HG03175 (cell line): Measurements from ENCODE around the gene NDUFV1.
A peak's percentile ranks its signal among the peaks of the same experiment; 100 is the strongest.
"Not testable (repeated sequence)": the region's sequence is repeated elsewhere in the genome, so short reads cannot be mapped to it uniquely, and the experiment has no call there.

Experiments
- ATAC-seq: cut with Tn5 transposase; IDR thresholded peaks from one replicate; pipeline ENCODE4 v1.9.1; 2021; ENCODE audit warnings: mild to moderate bottlenecking, moderate library complexity; ENCODE audit not compliant: unreplicated experiment

Gene NDUFV1

DNA sequence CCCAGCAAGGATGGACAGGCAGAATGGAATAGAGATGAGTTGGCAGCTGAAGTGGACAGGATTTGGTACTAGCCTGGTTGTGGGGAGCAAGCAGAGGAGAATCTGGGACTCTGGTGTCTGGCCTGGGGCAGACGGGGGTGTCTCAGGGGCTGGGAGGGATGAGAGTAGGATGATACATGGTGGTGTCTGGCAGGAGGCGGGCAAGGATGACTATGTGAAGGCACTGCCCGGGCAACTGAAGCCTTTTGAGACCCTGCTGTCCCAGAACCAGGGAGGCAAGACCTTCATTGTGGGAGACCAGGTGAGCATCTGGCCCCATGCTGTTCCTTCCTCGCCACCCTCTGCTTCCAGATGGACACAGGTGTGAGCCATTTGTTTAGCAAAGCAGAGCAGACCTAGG lies 20.8 kb upstream of the NDUFV1 start:
- ATAC-seq, result no peak

DNA sequence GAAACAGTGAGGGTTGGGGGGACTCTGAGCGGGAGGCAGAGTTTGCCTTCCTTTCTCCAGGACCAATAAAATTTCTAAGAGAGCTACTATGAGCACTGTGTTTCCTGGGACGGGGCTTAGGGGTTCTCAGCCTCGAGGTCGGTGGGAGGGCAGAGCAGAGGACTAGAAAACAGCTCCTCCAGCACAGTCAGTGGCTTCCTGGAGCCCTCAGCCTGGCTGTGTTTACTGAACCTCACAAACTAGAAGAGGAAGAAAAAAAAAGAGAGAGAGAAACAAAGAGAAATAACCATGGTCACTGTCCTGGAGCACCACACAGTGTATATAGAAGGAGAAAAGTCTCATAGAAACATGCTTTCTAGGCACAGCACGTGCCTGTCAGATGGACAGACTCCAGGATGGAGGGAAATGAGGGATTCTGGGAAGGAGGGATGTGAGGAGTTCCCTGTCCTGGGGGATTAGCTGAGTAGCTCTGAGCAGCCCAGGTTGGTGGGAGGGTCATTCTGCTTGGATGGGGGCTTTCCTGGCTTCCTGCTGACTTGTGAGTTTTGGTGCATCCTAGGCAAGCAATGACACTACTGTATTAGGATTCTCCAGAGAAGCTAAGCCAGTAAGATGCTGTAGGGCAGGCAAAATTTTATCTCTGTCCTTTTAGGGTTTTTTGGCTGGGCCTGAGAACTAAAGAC lies 20.0 kb upstream of the NDUFV1 start:
- no peak for ATAC-seq

DNA sequence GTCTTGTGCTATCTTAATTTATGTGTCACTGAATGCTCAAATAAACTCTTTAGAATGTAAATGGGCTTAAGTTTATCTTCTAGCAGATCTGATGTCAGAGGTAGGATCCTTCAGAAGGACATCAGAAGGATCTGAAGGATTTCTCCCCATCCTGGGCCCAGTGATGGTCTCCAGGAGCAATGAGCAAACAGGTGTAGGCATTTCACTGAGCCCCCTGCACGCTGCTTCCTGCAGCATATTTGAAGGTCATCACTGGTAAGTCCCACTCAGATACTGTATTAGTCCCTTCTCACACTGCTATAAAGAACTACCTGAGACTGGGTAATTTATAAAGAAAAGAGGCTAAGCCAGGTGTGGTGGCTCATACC lies 18.6 kb upstream of the NDUFV1 start:
- peak; percentile 30 for ATAC-seq

DNA sequence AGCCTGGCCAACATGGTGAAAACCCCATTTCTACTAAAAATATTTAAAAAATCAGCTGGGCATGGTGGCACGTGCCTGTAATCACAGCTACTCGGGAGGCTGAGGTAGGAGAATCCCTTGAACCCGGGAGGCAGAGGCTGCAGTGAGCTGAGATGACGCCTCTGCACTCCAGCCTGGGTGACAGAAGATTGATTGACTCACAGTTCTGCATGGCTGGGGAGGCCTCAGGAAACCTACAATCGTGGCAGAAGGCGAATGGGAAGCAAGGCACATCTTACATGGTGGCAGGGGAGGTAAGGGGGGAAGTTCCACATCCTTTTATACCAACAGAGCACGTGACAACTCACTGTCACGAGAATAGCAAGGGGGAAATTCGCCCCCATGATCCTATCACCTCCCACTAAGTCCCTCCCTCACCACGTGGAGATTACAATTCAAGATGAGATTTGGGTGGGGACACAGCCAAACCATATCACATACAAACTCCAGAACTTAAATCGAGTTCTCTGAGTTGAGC lies 17.8 kb upstream of the NDUFV1 start:
- ATAC-seq, result not testable (repeated sequence)

DNA sequence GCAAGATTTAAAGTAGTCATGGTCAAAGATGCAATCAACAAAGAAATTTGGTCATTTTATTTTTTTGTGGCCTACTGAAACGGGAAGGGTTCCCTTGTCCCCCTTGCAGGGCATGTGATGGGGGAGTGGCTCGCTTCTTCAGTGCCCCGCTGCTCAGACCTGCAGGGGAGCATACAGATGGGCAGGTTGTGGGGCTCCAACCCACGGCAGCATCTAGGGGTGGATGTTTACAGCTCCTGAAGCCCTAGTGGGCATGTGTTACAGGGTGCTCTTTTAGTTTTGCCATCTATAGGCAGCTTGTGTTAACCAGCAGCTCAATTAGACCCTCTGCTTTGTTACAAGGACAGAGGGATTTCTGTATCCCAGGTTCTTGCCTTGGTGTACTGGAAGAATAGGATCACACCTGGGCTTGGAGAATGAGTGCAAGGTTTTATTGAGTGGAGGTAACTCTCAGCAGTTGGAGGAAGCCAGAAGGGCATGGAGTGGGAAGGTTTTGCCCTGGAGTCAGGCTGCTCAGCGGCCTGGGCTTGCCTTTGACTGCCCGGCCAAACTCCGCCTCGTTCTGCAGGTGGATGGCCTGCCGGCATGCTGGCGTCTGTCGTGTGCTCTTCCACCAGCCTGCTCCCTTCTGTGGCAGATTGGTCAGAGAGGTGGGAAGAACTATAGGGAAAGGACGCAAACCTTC lies 13.7 kb upstream of the NDUFV1 start:
- ATAC-seq, result no peak

DNA sequence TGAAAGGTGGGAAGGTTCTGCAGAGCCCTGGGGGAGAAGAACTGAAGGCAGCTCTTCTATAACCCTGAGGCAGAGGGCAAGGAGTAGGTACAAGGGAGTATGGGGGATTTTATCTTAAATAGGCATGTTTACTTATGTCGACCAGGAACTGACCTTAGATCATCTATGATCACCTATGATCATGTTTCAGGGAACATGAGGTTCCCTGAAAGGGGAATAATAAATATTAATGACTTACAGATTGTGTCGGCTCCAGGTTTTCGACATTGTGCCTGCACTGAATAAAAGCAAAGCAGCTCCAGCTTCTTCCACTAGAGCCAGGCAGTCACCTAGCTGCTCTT lies 13.2 kb upstream of the NDUFV1 start:
- no peak for ATAC-seq

DNA sequence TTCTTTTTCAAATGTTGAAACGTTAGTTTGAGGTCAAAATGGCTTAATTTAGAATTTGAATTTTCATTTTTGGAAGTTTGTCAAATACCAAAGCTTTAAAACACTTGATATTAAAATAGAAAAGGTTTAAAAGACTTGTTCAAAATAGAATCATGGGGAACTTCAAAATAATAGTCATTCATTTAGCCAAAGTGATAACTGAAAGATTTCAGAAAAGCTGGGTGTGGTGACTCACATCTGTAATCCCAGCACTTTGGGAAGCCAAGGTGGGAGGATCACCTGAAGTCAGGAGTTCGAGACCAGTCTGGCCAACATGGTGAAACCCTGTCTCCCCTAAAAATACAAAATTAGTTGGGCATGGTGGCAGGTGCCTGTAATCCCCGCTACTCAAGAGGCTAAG lies 12.3 kb upstream of the NDUFV1 start:
- no peak for ATAC-seq

DNA sequence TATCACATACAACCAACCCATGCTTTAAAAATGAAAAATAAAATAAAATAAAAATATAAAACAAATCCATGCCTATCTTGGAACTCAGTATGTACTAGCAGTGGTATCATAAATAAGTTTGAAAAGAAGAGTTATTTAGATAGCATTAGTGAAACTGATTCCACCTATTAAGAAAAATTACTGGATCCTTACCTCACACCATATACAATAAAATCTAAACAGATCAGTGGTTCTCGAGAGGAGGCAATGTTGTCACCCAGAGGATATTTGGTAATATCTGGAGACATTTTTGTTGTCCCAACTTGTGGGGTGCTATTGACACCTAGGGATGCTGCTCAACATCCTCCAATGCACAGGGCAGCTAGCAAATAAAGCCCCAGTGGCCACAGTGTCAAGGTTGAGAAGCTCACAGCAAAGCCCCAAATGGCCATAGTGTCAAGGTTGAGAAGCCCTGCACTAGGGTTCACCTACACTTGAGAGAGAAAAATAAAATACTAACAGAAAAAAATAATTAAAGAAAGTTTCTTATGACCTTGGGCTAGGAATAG lies 9.9 kb upstream of the NDUFV1 start:
- ATAC-seq, result no peak

DNA sequence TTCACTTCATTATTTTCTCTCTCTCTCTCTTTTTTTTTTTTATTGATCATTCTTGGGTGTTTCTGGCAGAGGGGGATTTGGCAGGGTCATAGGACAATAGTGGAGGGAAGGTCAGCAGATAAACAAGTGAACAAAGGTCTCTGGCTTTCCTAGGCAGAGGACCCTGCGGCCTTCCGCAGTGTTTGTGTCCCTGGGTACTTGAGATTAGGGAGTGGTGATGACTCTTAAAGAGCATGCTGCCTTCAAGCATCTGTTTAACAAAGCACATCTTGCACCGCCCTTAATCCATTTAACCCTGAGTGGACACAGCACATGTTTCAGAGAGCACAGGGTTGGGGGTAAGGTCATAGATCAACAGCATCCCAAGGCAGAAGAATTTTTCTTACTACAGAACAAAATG lies 9.3 kb upstream of the NDUFV1 start:
- not testable (repeated sequence) for ATAC-seq

DNA sequence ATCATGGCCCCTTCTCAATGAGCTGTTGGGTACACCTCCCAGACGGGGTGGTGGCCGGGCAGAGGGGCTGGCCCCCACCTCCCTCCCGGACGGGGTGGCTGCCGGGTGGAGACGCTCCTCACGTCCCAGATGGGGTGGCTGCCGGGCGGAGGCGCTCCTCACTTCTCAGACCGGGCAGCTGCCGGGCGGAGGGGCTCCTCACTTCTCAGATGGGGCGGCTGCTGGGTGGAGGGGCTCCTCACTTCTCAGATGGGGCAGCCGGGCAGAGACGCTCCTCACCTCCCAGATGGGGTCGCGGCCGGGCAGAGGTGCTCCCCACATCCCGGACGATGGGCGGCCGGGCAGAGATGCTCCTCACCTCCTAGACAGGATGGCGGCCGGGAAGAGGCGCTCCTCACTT lies 8.8 kb upstream of the NDUFV1 start:
- not testable (repeated sequence) for ATAC-seq

DNA sequence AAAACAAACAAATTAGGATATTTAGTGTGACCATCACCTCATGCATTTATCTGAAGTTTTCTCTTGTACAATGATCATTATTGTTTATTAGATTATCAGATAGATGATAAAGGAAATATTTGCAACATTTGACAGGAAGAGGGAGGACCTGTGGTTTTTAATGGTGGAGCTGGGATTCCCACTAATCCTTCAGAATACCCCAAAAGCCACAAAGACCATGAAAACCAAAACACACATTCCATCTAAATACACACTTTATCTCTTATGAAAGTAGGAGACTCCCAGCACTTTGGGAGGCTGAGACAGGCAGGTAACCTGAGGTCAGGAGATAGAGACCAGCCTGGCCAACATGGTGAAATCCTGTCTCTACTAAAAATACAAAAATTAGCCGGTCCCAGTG lies 7.6 kb upstream of the NDUFV1 start:
- ATAC-seq, result no peak

DNA sequence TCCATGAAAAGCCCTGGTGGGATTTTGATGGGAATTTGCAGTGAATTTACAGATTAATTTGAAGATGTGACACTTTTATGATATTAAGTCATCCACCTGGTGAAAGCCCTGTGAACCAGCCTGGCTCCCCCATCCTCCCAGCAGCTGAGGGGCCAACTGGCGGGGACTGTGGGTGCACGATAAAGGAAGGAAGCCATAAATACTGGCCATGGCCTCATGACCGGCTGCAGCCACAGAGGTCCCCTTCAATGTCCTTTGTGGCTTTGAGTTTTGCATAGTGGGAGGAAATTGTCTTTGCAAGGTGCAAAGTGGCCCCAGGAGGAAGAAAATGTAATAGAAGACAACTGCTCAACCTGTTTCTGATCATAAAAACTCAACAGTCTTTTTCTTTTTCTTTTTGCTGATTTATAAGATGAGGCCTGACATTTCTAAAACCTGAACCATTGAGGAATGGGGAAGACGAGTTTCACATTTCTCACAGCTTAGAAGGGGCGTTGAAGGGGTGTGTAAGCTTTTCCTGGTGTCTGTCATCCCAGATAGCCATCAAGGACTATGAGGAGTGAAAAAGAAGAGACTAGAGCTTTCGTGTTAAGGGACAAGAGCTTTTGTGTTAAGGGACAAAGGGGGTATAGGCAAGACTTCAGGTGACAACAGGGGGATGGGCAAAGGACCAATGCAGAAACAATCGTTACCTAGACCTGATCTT lies 6.3 kb upstream of the NDUFV1 start:
- ATAC-seq, result peak; percentile 84

DNA sequence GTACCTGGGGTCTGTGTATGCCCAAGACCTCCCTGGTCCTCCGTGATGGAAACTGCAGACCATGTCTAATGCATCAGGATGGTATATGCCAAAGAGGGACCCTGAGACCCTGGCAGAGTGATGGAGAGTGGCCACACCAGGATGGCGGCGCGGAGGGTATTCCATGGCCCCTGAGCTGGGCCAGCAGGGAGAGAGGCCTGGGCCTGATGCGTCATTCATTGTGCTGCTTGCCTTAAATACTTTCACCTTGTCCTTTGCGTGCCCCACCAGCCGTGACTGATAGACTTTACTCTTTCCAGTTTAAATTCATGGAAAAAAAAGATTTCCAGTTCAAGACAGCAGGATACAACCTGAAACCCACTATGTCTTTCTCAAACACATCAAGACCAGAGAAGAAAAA lies 5.6 kb upstream of the NDUFV1 start:
- no peak for ATAC-seq

DNA sequence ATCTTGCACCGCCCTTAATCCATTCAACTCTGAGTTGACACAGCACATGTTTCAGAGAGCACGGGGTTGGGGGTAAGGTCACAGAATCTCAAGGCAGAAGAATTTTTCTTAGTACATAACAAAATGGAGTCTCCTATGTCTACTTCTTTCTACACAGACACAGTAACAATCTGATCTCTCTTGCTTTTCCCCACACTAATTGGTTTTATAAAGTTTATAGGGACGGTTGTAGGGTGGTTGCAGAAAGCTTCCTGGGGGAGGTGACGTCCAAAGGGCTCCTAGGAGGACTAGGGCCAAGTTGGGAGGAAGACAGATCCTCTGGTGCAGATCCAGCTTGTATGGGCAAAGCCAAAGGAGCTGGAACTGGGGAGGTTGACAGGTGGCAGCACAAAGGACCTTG lies 2.6 kb upstream of the NDUFV1 start:
- ATAC-seq, result not testable (repeated sequence)

DNA sequence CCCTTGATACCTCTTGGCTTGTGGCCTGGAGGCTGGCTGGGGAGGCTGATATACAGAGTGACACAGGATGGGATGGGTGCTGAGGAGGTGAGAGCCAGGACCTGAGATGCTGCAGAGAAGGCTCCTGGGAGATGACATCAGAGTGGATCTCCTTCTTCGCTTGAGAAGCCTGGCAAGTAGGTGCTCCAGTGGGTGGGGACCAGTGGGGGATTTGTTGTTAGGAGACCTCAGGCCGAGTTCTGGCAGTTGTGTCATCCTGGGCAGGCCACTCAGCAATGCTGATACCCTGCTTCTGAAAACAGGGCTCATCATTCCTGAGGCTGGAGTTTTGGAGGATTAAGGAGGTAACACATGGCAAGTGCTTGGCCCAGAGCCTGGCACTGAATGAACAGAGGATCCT lies 1.9 kb upstream of the NDUFV1 start:
- ATAC-seq, result no peak

DNA sequence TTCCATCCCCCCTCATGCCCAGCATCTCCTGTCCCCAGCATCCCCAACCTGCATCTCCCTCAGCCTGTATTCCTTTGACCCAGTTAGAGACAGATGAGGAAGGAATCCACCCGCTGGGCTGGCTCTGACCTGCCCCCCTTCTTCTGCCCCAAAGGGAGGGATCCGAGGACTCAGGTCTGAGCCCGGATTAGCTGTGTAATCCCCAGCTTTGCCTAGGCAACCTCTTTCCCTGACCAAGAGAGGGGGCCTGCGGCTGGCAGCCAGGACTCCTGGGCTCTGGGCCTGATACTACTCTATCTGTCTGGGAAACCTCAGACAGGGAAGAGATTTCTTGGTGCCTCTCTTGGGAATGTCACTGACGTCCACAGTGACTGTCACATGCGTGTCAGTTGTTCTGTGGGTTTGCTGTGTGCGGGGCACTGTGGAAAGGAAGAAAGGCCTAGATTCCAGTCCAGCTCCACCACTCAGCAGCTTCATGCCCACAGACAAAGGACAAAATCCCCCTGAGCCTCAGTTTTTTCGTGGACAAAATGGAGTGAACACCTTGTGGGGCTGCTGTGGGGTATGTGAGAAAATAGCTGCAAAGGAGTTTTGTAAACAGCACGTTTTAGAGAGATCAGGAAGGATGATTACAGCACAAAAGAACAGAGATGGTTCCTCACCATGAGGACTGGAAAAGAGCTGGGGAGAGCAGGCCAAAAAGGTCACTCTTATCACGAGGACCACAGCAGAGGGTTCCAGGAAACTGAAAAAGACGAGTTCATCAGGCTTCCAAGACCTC lies 1.3 kb upstream of the NDUFV1 start:
- ATAC-seq, result no peak

DNA sequence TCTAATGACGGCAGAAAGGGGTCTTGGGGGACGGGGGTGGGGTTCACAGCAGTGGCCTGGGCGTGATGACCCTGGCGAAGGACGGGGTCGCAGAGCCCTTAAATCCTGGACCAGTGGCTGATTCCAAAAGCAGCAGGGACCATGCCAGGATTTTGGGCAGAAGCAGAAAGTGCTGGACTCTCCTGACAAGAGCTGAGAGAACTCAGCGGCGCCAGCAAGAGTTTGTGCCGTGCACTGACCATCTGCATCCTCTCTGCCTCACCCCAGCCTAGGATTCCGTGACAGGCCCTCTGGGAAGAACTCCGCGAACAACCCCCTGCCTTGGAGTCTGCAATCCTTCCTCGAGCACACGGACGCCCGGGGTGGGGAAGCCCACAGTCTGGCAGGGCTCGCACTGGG lies 644 bp upstream of the NDUFV1 start:
- no peak for ATAC-seq

DNA sequence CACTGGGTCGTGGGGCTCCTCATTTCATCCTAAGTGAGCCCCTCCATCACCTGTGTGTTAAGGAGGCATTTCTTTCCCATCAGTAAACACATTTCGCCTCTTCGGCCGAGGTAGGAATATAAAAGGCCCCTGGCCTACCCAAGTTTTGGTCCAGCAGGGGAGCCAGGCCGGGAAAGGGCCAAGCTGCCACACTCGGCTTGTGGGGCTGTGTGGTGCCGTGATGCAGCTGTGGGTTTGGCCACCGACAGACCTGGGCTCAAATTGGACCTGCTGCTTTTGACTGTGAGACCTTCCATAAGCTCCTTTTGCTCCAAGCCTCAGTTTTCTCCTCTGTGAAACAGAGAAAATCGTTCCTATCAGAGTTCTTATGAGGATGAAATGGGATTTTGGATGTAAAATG lies 771 bp downstream of the NDUFV1 start:
- ATAC-seq, result no peak

DNA sequence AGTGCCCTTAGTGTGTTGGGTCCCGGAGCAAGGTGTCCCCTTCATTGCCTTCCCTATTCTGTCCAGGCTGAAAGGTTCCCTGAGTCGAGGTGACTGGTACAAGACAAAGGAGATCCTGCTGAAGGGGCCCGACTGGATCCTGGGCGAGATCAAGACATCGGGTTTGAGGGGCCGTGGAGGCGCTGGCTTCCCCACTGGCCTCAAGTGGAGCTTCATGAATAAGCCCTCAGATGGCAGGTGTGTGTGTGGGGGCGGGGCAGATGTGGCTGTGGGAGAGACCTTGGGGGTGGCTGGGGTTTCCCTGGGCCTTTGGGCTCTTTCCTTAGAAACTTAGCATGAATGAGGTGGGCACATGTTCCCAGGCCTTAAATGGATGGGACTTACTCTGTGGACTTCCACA lies 1.8 kb downstream of the NDUFV1 start:
- no peak for ATAC-seq

DNA sequence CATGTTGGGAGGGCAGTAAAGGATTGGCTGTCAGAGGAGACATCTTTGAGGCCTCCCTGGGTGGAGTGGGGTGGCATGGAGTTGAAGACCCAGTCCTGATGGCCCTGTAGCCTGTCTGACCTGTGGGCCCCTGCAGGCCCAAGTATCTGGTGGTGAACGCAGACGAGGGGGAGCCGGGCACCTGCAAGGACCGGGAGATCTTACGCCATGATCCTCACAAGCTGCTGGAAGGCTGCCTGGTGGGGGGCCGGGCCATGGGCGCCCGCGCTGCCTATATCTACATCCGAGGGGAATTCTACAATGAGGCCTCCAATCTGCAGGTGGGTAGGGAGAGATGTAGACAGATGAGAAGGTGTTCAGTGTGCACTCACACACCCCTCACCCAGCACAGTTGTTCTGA lies 2.6 kb downstream of the NDUFV1 start:
- no peak for ATAC-seq

DNA sequence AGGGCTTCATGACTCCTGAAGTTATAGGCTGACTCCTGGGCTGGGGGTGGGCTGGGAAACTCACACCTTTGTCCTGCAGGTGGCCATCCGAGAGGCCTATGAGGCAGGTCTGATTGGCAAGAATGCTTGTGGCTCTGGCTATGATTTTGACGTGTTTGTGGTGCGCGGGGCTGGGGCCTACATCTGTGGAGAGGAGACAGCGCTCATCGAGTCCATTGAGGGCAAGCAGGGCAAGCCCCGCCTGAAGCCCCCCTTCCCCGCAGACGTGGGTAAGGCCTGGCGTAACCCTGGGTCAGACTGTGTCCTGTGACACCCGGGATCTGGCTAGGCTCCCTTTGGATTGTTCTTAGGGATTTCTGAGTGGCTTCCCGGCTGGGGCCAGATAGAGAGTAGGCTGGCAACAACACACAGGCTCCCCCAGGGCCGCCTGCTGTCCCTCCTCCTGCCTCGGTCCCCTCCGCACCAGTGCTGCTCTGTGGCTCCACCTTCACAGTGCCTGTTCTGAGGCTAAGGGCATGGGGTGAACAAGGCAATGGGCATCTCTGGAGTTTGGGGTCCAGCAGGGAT lies 3.6 kb downstream of the NDUFV1 start:
- no peak for ATAC-seq
